ENCODE measurements around the gene ZNF664.

The ZNF664 gene

DNA sequence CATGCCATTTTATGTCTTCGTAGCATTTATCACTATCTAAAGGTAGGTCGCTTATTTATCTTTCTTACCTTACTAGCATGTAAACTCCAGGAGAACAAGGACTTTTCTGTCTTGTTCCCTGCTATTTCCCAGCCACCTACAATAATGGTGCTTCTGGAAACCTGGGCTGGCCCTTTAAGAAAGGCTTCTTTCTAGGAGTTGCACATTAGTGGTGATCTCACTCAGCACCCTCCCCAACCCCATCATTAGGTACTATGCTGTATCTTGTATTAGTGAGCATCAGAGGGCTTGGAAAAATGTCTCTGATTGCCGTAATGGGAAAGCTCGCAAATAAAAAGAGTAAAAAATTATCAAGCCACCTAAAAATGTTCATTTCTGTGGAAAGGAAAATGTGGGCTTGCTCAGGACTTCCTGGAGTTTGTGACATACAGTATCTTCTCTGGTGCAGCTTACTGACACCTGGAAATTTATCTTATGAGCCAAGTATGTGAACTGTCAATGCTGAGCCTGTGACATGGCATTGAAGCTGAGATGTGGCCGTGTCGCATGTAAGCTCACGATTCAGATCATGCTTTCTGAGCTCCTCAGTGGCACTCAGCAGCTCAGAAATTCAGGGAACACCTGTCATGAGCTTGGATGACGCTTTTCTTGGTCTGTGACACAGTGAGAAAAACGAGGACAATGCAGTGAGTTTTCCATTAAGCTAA lies 12.8 kb upstream of the ZNF664 start:
- ATAC-seq: no peak

DNA sequence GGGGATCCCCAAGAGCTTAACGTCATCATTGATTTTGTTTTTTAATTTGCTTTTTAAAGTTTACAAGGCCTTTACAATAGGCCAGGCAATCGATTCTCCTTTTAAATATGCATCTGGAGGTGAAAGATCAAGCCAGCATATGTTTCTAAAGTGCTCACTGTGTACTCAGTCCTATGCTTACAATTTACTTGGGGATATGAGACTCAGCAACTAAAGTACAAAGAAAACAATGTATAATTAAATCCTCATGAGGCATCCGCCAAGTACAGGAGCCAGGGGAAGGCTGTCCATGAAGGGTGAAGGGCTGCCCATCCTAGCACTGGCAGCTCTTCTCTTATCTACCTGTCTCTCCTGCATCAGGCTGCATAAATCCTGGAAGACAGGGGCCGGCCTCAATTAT lies 12.2 kb upstream of the ZNF664 start:
- ATAC-seq: no peak

DNA sequence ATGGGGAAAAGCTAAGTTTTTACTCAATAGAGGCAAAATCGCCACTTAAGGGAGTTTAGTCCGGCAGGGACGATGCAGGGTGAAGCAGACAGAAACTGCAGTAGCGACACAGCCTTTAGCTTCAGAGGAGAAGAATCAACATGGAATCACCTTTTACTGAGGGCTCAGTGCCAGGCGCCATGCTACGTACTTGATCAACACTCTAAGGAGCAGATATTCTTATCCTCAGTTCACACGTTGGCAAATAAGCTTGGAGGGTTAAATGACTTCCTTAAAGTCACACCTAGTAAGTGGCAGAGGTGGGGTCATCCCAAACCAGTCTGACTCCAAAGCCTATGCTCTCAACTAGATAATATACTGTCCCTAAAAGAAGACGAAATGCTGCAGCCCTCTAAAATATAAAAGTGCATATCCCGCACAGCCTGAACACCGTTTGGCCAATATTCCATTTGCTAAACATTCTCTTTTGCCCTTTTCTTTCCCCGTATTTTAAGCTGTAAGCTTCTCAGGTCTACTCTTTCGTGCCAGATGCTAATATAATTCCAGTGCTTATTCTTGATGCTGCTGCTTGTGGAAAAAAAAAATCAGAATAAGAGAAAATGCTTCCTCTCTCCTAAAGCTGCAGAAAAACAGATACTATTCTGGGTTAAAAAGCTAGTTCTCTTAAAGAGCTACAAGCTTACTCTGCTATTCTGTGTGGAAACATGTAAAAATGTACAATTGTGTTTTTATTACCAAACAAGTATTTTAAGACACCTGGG lies 11.2 kb upstream of the ZNF664 start:
- no peak for ATAC-seq

DNA sequence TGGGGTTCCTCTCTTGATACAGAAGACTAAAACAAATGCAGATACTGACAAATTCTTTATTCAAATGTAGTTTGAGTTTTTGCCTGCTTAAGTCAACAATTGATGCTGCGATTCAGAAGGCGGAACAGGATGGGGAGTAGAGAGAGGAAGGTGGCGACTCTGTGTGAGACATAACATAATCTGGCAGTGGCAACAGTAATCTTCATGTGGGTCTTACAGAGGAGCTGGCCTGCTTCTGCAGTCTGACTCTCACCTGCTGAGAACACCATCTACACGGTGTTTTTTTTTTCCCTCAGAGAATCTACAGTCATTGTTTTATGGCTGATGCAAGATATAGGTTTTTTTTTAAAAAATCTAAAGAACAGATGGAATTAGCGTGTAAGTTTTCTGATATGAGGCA lies 10.5 kb upstream of the ZNF664 start:
- no peak for ATAC-seq

DNA sequence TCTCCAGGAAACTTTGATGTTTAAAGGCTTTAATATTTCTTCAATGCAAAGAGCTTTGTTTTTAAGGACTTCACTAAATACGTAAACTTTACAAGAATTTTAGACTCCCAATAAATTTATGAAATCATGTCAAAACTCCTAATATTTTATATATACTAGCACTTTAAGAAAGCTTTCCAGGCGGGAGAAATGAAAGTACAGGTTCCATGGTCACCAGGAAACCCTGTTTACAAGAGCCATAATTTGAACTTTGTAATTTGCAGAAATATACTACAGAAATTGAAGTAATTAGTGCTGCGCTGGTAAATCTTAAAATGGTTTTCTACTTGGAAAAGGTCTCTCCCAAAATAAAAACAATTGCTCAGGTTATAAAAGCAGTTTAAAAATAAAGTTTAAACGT lies 9.2 kb upstream of the ZNF664 start:
- ATAC-seq: no peak

DNA sequence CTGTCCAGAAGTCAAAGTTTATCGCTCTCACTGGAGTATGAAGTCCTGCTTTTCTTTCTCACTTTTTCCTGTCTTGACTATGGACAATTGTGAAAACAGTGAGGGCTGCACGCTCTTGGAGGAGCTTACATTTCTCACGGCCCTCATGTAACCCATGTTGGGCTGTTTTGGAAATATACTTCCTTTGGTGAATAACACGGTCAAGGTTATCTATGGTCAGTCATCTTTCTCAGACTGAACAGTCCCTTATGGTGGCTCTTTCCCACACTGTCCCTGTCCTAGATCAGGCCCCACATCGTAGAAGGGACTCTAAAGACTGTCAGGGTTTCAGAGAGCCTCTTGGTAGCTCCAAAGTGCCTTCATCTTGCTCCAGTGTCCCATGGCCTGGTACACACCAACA lies 7.6 kb upstream of the ZNF664 start:
- ATAC-seq: no peak

DNA sequence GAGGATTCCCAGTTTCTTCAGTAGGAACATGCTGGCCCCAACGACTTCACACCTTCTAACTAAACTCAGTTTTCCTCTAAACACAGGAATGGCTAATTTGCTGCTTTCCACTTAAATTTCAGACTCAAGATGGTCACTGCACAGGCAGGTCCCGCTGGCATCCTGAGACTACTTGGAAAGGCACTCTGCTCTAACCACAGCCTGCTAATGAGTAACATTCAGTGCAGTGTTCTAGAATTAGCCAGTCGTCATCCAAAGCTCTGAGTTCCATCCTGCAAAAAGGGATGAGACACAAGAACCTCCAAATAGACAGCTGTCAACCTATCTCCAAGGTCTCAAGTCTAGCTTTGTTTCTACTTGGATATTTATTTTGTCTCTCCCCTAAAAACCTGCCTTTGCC lies 6.4 kb upstream of the ZNF664 start:
- no peak for ATAC-seq

DNA sequence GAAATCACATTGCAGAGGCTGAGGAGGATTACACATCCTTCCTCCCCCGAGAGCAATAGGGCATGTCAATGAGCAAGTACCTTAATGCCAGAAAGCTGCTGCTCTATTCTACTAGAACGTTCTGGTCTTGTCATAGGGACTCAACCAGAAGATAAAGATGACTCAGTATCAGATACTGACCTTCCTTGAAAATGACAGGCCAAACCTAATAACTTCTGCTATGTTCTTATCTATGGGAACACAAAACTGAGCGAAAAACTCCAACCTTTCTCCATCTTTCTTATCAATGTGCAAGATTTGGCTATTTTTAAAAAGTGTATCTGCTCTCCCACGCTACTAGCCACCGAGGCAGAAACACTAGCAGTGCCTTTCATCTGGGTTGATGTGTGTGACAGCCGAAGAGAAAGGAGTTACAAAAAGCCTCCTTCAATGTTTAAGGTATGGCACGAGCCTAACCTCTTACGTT lies 5.9 kb upstream of the ZNF664 start:
- ATAC-seq: no peak

DNA sequence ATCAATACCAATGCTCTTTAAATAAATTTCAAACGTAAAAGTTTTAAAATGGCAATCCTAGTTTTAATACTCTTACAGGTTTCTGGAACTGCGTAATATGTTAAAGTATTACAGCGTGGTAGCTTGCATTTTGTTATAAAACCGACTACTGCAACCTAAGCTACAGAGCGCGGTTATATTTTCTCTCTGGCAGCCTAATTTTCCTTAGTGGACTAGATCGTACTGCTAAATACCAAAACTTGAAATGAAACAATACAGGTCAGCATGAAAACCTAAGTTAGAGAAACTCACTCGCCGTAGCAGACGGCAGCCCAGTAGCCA lies 1.6 kb upstream of the ZNF664 start:
- no peak for ATAC-seq

DNA sequence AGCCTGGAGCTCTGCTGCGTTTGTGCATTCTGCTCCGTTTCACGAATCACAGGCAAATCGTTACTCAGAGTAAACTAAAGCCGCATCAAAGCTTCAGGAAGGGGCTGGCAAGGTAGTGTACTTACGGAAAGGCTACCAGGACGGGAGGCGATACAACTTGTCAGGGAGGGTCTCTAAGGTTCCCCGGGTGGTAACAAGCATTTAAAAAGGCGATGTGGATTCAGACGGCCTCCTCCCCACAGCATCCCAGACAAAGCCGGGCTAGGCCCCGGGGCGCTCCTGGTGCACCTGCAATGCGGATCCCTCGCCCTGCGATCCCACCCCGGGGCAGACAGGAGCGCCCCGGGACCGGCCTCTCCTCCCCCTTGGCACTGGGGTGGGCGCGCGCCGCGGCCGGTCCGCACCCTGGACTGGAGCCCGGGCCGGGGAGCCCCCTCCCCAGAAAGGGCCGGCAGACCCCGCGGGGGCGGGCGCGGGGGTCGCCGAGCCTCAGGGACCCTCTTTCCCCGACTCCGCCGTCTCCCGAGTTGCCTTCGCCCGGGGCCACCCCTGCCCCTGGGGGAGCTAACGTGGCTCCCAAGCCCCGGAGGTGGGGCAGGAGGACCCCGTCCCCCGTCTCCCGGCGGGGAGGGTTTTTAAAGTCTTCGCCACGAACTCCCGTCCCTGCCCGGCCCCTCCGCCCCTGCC lies 1.1 kb upstream of the ZNF664 start:
- no peak for ATAC-seq

DNA sequence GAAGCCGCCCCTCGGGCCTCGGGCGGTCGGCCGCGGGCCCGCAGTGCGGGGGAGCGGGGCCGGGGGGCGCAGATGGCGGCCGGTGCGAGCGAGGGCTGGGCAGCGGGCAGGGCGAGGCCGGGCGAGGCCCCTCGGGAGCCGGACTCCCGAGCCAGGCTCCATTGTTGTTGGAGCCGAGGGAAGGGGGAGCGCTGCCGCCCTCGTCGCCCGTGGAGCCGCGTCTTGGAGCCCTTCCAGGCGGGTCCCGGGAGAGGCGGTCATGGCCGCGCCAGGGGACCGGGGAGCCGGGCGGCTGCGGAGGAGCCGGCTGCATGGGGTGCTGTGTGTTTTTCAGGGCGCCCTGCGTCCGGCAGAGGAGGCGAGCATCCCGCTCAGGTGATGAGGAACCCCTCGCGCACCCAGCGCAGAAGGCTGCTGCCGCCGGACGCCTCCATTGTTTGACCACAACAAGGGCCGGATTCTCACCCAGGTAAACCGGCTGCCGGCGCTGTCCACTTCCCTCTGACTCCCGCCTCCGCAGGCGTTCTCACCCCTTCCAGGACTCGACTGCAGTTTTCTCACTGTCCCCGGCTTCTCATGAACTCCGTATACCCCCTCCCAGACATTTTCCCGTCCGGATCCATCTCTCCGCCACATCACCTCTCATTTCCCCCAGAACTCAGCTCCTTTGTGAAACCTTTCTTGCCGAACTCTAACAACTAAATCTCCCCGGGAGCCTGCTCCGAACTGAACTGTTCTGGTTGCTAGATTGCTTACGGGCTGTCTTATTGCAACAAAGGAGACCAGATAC lies 732 bp downstream of the ZNF664 start:
- ATAC-seq: no peak

DNA sequence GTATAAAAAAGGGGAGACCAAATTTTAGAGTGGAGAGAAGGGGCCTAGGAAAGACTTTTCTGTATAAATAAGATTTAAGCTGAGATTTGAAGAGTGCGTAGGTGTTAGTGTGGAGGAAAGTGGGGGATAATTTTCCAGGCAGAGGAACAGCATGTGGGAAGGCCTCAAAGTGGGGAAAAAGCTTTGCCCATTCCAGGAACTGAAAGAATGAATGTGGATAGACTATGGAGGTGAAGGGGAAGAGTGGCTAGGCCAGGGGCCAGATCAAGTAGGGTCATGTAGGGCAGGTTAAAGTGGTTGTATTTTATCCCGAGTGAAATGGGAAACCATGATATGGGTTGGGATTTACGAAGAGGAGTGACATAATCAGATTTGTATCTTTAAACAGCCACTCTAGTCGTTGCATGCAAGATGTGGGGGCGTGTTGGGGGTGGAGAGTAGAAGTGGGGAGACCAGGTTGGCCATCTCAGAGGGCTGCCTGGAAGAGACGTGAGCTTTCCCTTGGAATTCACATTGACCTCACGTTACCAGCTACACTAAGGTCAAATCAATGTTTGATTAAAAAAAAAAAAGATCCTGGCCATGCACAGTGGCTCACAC lies 3.3 kb downstream of the ZNF664 start:
- no peak for ATAC-seq

DNA sequence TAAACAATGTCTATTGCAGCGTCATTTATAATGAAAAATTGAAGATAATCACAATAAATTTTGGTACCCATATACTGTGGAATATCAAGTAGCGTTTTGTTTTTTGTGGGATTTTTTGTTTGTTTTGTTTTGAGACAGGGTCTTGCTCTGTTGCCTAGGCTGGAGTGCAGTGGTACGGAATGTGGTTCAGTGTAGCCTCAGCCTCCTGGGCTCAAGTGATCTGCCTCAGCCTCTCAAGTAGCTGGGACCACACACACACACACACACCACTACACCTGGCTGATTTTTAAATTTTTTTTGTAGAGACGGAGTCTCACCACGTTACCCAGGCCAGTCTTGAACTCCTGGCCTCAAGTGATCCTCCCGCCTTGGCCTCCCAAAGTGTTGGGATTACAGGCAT lies 6.6 kb downstream of the ZNF664 start:
- no peak for ATAC-seq

DNA sequence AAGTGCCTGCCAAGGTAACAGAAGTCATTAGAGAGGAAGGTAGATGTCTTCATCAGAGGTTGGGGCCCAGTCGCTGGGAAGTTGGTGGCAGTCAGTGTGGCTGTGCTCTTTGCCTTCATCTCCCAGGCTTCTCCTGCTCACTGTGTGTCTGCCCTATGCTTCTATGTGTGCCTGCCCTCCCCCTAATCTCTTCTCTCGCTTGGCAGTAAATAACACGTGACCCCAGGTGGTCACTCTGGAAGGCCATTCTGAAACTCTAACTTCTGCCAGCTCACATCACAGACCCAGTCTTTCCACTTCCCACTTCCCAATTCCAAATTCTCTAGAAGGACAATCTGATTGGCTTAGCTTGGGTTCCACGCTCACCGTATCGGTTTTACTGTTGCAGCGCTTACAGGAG lies 9.3 kb downstream of the ZNF664 start:
- ATAC-seq: no peak

DNA sequence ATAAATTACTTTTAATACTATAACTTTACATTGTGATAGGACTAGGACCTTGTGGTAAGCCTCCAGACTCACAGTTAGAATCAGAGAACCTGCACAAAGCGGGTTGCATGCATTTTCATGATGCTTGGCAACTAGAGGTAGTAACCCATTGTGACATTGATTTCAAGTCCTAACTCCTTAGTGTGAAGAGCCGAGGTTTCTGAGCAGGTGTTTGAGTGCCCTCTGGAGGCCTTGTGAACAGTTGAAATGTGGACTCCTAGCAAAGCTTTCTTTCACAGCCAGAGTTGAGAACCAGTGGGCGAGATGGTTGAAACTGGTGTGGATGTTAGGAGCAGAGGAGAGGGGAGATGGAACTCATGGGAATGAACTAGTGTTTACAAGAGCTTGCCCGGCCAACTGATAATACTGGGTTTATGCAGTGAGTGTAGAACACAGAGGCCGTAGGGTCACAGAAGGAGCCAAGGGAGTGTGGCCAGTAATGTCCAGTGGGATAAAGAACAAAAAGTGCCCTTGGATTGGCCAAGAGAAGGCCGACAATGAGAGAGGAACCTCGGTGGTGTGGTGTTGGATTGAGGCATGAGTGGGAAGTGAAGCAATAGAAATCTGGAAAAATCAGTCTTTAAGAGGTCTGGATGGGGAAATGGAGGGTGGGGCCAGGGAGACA lies 10.9 kb downstream of the ZNF664 start:
- ATAC-seq: peak; percentile 60 to 72

DNA sequence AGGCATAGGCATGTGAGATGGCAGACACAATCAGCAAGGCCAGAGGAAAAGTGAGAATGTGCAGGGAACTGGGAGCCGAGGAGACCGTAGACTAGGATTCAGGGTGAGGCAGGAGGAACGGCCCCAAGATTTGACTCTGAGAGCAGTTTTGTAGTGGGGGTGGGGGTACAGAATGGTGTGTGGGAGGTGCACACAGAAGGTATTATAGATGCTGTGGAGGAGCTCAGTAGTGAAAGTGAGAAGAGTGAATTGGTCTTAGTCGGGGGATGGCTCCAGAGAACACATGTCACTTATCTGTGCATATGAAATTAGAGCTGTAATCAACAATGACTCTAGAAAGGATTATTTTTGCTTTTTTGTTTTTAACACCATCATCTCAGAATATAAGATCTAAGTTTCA lies 11.9 kb downstream of the ZNF664 start:
- peak in 1 of 2 donors; percentile 27 for ATAC-seq

DNA sequence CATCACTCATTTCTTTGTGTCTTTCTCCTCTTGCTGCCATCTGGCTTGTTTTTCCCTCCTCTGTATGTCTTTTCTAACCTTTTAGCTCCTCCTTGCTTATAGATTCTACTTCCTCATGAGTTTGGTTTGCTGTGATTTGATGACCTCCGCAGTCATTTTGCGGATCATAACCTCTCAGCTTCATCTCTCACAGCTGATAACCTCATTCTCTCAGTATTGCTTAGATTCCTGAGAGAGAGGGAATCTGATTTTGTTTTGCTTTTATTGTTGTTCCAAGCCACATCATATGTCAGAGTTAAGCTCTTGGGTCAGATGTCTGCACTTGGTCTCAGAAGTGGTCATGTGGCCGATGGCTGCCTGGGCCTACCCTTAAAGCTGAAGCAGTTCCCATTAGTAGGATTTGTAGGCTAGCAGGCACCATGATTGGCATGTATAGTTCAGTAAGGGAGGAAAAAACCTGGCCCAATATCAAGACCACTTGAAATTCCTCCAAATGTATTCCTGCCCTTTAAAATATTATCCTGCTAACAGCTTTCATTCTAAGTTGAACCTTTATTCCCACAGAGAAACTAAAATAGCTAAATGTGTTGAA lies 13.5 kb downstream of the ZNF664 start:
- no peak for ATAC-seq

DNA sequence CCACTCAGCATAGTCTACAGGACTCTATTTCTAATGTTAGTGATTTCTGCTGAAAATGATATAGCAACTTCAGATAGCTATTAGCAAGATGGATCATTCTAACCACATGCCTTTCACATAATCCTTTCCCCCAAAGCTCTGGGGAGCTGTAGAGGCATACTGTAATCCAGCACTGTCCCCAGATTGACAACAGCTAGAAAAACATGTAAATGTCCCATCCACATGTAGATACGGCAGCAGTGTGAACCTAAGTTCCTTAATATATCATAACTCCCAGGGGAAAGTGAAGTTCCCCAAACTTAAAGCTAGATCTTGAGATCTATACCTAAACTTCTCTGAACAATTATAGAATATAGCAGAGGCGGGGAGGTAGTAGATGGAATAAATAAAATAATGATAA lies 14.0 kb downstream of the ZNF664 start:
- ATAC-seq: no peak

DNA sequence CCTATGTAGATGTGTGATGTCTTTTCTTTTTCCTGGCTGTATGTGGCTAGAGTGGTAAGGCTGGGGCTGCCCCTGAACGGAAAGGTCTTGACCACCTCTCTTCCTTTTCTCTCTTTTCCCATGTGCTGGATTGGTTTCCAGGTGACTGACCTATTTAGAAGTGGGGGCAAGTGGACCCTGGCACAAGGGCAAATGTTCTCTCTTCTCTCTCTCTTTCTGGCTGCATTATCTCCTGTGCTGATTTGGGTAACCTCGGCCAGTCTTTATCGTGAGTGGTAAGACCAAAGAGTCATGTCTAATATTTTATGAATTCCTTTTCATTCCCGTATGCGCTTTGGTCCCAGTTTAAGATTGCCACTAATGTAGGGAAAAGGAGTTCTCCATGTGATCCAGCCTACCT lies 16.2 kb downstream of the ZNF664 start:
- no peak for ATAC-seq

DNA sequence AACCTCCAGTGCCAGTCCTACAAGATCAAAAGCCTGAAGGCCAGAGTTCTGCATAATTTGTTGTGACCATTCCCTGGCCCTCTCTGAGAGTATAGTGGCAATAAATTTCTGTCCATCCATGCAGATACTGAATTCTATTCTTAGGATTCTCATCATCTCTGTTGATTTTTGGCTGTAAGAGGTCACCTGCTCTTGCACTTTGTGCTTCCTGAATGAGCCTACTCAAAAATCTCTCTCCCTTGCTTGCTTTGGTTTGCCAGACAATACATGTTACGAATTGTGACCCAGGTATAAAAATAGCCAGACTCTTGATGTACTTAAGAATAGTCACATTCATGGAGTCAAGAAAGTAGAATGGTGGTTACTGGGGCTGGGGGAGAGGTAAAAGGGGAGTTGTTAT lies 16.7 kb downstream of the ZNF664 start:
- no peak for ATAC-seq

DNA sequence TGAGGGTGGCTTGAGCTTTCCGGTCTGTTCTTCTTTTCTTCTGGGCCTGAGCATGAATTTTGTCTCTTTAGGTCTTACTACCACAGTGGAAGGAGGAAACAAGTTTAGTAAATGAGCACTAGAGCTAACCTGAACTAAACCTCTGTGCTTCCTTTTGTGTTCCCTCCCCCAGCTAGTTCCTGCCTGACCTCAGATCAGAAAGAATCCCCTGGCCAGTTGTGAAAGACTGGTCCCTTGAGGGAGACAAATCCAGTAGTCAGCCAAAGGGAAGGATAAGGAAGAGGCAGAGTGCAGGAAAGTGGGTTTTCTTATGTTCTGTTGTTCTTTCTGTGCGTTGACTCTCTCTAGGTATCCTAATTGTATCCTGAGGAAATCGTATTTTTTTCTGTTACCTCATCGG lies 17.5 kb downstream of the ZNF664 start:
- no peak for ATAC-seq

Data from activated CD4-positive, CD25-positive, alpha-beta regulatory T cell treated with anti-CD3 and anti-CD28 coated beads, Interleukin-2, amount 50 U/mL, for 24 hours (primary cell).